ENCODE results near the gene C17orf100. TPM values are rescaled to one million over a fixed set of nuclear protein-coding genes. Genes with fewer than 3 reads are reported as not detected.
"Not testable (repeated sequence)": the region's sequence is repeated elsewhere in the genome, so short reads cannot be mapped to it uniquely, and the experiment has no call there.

The C17orf100 gene
- total RNA-seq, 1 donor from 2014 or later, result 6.1 TPM

DNA sequence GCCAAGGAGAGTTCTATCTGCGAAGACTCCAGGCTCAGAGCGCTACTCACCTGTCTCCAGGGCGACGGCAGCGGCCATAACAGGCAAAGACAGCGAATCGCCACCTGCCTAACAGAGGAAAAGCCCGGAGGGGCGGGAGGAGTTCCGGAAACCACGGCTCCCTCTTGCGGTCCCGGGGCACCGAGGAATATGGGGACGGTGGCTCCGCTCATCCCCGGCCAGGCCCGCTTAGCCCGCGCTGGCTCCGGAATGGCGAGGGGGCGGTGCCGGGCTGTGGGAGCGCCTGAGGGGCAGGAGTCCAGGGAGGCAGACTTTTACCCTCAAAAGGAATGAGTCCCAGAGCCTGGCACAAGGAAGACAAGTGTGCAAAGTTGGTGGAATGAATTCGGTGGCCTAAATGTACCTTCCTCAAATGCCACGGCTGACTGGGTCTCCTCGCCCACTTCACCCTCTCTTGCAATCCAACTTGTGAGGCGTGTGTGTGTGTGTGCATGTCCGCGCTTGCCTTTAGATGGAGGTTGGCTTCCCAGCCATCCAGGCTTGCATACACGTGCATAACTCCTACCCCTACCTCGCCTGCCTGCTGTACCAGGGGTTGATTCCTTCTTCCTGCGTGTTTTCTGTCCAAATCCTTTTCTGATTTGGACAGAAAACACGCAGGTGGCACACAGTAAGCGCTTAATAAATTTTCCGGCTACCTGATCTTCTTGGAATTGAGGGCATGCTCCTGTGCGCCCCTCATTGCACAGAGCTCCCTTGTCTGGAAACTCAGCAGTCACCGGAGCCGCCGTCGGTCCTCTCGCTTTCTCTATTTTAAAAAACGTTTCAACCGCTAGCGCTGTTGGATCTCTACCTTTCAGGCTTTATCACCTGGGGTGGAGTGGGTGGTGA is 3.5 kb downstream of the C17orf100 start:
- peak overlapping the region; percentile 64 for H3K4me3 Mint-ChIP-seq
- peaks cover 59% of the 10 kb centered on the region for H3K27me3 Mint-ChIP-seq (ENCODE audit: low read depth)
- H3K4me1 Mint-ChIP-seq, result peaks cover 42% of the 10 kb centered on the region
- peak in 1 of 2 experiments; percentile 56 for DNase-seq (ENCODE audit: low spot score in 2 of 2, unreplicated experiment in 2 of 2)
- peak overlapping the region; percentile 3 for H3K27ac Mint-ChIP-seq
- H3K36me3 Mint-ChIP-seq, result peaks cover 2% of the 10 kb centered on the region
- TF ChIP-seq, protein P1, sequence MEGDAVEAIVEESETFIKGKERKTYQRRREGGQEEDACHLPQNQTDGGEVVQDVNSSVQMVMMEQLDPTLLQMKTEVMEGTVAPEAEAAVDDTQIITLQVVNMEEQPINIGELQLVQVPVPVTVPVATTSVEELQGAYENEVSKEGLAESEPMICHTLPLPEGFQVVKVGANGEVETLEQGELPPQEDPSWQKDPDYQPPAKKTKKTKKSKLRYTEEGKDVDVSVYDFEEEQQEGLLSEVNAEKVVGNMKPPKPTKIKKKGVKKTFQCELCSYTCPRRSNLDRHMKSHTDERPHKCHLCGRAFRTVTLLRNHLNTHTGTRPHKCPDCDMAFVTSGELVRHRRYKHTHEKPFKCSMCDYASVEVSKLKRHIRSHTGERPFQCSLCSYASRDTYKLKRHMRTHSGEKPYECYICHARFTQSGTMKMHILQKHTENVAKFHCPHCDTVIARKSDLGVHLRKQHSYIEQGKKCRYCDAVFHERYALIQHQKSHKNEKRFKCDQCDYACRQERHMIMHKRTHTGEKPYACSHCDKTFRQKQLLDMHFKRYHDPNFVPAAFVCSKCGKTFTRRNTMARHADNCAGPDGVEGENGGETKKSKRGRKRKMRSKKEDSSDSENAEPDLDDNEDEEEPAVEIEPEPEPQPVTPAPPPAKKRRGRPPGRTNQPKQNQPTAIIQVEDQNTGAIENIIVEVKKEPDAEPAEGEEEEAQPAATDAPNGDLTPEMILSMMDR (IDR thresholded peaks at IDR 0.05; ENCODE audit: unreplicated experiment), result no peak
- H3K9me3 Mint-ChIP-seq, result no peaks in the 10 kb centered on the region

DNA sequence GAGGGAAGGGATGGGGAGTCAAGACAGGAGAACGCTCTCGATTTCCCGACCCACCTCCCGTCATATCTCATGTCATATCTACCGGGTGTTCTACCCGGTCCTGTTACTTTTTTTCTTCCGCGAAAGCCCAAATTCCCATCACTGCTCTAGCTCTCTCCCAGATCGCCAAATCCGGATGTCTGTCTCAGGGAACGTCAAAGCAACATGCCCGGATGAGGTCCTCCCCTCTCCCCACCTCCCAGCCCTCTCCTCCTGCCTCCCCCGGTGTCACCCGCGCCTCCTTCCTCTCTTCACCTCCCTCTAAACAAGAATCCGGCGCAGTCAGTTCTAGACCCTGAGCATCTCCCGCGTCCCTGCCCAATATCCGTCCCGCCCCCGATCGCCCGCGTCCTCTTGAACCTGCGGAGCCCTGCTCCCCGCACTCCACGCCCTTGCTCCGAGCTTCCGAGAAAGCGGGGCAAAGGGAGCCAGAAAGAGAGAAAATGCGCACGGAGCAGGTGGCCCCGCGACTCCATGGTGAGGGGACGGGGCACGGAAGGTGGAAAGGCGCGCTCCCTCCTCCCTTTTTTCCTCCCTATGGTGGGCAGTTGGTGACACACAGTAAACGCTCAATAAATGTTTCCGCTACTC is 4.3 kb downstream of the C17orf100 start:
- Mint-ChIP-seq H3K4me1 (peaks cover 36% of the 10 kb centered on the region), H3K27me3 (ENCODE audit: low read depth) (peaks cover 67% of the 10 kb centered on the region), H3K4me3 (peak overlapping the region; percentile 65), H3K27ac (peak overlapping the region; percentile 3)
- not testable (repeated sequence) for DNase-seq (ENCODE audit: low spot score in 2 of 2, unreplicated experiment in 2 of 2); H3K36me3 Mint-ChIP-seq; H3K9me3 Mint-ChIP-seq

DNA sequence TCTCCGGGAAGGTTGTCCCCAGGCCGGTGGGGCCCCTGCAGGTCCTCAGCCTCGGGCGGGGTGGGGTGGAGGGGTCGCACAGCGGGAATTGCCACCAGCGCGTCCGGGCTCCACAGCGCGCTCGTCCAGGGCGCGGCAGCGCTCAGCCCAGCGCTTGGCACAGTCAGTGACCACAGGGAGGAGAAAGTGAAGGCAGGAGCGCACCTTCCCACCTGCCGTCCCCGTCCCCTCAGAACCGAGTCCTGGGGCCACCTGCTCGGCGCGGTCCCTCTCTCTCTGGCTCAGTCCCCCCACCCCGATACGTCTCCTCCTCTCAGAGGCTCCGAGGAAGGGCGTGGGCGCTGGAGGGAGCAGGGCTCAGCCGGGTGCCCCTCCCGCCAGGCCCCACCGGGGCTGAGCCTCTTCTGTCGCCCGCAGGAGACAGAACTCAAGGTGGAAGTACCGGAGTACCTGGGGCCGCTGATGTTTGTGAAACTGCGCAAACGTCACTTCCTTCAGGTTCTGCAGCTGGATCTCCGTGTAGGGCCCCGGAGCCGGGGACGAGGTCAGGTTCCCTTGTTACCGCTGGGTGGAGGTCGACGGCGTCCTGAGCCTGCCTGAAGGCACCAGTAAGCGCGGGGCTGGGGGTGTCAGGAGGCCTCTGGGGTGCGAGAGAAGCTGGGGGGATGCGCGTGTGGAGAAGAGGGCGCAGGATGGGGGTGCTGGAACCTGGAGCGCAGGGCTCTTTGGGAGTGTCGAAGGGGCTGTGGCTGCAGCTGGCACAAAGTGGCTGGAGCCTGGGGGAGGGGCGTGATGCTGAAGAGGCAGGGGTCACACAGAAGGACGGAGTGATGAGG is 5.5 kb downstream of the C17orf100 start:
- H3K36me3 Mint-ChIP-seq; H3K9me3 Mint-ChIP-seq; DNase-seq (ENCODE audit: low spot score in 2 of 2, unreplicated experiment in 2 of 2); H3K27ac Mint-ChIP-seq: not testable (repeated sequence)
- peaks cover 34% of the 10 kb centered on the region for H3K4me1 Mint-ChIP-seq
- H3K27me3 Mint-ChIP-seq (ENCODE audit: low read depth), result peaks cover 77% of the 10 kb centered on the region
- peak overlapping the region; percentile 56 for H3K4me3 Mint-ChIP-seq

DNA sequence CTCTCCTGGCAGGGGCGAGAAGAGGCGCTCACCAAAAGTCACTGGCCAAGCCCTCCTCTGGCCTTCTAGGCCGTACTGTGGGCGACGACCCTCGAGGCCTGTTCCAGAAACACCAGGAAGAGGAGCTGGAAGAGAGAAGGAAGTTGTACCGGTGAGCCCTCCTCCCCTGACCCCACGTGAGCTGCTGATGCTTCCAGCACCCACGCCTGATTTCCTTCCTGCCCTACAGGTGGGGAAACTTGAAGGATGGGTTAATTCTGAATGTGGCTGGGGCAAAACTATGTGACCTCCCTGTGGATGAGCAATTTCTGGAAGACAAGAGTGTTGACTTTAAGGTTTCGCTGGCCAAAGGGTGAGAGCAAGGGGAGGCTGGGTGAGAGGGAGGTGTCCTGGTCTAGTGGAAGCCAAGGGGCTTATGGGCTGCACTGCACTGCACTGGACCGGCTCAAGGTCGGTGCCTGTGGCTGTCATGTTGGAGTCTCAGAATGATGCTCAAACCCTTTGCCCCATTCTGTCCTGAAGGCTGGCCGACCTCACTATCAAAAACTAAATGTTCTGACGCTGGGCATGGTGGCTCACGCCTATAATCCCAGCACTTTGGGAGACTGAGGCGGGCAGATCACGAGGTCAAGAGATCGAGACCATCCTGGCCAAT is 6.2 kb downstream of the C17orf100 start:
- Mint-ChIP-seq H3K27ac (no peak overlapping the region), H3K4me3 (peak overlapping the region; percentile 56), H3K36me3 (peaks cover 2% of the 10 kb centered on the region), H3K4me1 (peaks cover 29% of the 10 kb centered on the region), H3K9me3 (no peaks in the 10 kb centered on the region), H3K27me3 (ENCODE audit: low read depth) (peaks cover 84% of the 10 kb centered on the region)
- DNase-seq (ENCODE audit: low spot score in 2 of 2, unreplicated experiment in 2 of 2), result no peak
- TF ChIP-seq, protein P1 (IDR thresholded peaks at IDR 0.05; ENCODE audit: unreplicated experiment), result no peak

DNA sequence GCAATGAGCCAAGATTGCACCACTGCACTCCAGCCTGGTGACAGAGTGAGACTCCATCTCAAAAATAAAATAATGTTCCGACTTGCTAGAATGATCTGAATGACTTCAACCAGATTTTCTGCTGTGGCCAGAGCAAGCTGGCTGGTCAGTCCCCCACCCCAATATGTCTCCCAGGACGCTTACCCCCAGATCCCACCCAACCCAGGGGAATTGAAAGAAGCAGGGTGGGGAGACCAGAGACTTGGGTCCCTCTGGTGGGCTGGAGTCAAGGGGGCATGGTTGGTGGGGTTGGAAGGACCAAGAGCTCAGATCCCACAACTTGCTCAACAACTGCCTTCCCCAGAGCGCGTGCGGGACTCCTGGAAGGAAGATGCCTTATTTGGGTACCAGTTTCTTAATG is 6.8 kb downstream of the C17orf100 start:
- not testable (repeated sequence) for DNase-seq (ENCODE audit: low spot score in 2 of 2, unreplicated experiment in 2 of 2); H3K27ac Mint-ChIP-seq

DNA sequence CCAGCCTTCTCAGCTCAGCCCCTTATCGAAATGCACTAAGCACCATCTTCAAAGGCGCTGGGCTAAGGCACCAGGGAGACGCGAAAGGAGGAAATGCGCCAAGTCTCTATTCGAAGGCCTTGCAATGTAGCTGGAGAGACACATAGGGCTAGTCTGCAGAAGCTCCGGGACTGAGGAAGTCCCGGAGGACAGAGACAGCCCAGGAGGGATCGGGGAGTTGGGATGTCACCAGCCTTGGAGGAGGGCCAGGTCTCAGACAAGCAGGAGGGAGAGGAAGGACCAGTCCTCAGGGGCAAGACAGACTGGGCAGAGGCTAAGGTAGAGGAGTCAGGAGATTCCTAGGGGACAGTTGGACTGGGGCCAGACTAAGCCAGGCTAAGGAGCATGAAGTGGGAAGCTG is 8.5 kb downstream of the C17orf100 start:
- DNase-seq (ENCODE audit: low spot score in 2 of 2, unreplicated experiment in 2 of 2), result no peak
- TF ChIP-seq, protein P1 (IDR thresholded peaks at IDR 0.05; ENCODE audit: unreplicated experiment), result no peak
- H3K9me3 Mint-ChIP-seq, result no peaks in the 10 kb centered on the region
- peaks cover 2% of the 10 kb centered on the region for H3K36me3 Mint-ChIP-seq
- no peak overlapping the region for H3K27ac Mint-ChIP-seq
- peaks cover 9% of the 10 kb centered on the region for H3K4me1 Mint-ChIP-seq
- no peak overlapping the region for H3K4me3 Mint-ChIP-seq
- peaks cover 75% of the 10 kb centered on the region for H3K27me3 Mint-ChIP-seq (ENCODE audit: low read depth)

More for the DNA sequence above, 6.8 kb downstream of the C17orf100 start:
- H3K4me3 Mint-ChIP-seq, result peak overlapping the region; percentile 10
- H3K36me3 Mint-ChIP-seq, H3K9me3 Mint-ChIP-seq: not testable (repeated sequence)
- H3K4me1 Mint-ChIP-seq, result peaks cover 22% of the 10 kb centered on the region
- H3K27me3 Mint-ChIP-seq (ENCODE audit: low read depth), result peaks cover 85% of the 10 kb centered on the region
